Stimulated activated CD4-positive, alpha-beta T cell treated with anti-CD3 and anti-CD28 coated beads, Interleukin-15, amount 100 ng/mL, for 1 hour (primary cell): ENCODE measurements around the gene FAM161A.
A peak's percentile ranks its signal among the peaks of the same experiment; 100 is the strongest.
"Not testable (repeated sequence)": the region's sequence is repeated elsewhere in the genome, so short reads cannot be mapped to it uniquely, and the experiment has no call there.

Experiments
- DNase-seq, 2 donors: peaks; one replicate each; pipeline ENCODE4 v3.0.0-alpha.2; 2020; ENCODE audit warnings: low read depth in 1 of 2, low spot score in 1 of 2

FAM161A gene

DNA sequence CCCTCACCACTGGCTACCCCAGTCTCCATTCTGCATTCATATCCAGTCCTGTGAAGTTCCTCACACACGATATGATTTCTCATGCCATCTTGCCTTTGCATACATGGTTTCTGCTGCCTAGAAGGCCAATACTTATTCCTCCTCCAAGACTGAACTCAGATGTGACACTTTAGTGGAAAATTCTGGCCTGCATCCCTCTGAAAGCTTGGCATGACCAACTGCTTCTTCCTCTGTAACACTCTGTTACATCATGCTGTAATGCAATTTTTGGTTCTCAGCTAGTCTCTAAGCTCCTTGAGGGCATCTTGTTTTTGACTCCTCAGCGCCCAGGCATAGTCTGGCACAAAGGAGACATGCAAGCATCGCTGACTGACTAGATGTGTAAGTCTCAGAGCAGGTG is 12.6 kb downstream of the FAM161A start:
- no peak for DNase-seq

DNA sequence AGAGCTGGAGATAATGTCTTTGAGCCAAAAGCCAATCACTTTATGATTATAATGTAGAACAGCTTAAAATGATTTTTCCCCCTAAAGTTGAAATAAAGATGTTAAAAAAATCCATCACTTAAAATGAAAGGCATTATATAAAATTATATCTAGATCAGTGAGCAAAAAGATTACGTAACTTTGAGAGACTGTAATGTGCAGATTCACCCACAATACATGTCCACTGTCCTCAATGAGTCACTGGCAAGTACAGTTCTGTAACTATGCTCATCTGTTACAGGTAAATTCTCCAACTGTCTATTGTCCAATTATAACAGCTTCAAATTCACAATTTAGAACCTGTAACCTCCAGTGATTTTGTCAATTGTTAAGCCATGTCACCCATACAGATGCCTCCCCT is 19.0 kb downstream of the FAM161A start:
- DNase-seq, result no peak

DNA sequence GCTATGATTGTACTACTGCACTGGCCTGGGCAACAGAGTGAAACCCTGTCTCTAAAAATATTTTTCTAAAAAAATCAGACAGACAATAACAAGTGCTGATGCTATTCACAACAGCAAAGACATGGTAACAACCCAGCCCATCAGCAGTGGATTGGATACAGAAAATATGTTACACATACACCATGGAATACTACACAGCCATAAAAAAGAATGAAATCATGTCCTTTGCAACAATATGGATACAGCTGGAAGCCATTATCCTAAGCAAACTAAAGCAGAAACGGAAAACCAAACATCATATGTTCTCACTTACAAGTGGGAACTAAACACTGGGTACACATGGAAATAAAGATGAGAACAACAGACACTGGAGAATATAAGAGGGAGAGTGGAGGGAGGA is 19.9 kb downstream of the FAM161A start:
- DNase-seq, result no peak

GRCh38 chr2:61832183-61832841 is 21.5 kb downstream of the FAM161A start:
- no peak for DNase-seq

- no peak for DNase-seq
Measured at GRCh38 chr2:61822255-61822654, 31.6 kb downstream of the FAM161A start.

- no peak for DNase-seq
Measured at GRCh38 chr2:61816480-61817355, 37.1 kb downstream of the FAM161A start.

DNA sequence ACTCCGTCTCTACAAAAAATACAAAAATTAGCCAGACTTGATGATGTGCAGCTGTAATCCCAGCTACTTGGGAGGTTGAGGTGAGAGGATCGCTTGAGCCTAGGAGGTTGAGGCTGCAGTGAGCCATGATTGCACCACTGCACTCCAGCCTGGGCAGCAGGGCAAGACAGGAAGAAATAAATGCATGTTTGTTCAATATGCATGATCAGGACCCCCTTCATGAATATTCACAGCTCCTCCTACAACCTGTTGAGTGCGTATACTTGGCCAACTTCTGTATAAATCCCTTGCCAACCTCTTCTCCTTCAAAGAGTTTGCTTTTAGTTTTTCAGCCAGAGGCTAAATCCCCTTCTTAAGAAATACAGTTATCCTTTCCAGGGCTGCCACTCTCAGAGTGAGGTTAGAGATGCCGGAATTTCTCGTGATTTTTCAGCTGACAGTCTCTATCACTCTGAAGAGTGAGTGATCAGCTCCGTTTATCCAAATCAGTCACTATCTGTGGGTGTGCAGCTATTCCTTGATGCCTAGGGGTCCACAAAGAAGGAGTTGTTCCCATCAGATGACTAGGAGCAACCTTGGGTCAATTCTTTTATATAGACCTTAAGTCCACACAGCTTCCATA is 39.2 kb downstream of the FAM161A start:
- DNase-seq, result no peak

- DNase-seq, result not testable (repeated sequence)
Measured at GRCh38 chr2:61813314-61813713, 40.5 kb downstream of the FAM161A start.

DNA sequence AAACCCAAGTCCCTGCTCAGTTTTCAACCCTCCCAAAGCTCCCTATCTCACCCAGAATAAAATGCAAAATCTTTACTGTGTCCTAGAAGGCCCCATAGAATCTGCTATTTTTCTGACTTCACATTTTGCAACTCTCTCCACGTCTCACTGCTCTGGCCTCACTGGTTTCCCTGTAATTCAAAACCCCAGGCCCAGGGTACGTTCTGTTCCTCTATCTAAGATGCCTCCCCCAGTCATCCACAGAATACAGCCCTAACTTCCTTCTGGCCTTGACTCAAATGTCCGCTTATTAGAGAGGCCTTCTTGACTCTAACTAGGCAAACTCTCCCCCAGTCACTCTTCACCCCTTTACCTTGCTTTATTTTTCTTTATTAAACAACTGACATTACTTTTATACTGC is 42.0 kb downstream of the FAM161A start:
- no peak for DNase-seq

- not testable (repeated sequence) for DNase-seq
Measured at GRCh38 chr2:61810203-61810602, 43.7 kb downstream of the FAM161A start.

GRCh38 chr2:61808693-61809092 is 45.2 kb downstream of the FAM161A start:
- not testable (repeated sequence) for DNase-seq

DNA sequence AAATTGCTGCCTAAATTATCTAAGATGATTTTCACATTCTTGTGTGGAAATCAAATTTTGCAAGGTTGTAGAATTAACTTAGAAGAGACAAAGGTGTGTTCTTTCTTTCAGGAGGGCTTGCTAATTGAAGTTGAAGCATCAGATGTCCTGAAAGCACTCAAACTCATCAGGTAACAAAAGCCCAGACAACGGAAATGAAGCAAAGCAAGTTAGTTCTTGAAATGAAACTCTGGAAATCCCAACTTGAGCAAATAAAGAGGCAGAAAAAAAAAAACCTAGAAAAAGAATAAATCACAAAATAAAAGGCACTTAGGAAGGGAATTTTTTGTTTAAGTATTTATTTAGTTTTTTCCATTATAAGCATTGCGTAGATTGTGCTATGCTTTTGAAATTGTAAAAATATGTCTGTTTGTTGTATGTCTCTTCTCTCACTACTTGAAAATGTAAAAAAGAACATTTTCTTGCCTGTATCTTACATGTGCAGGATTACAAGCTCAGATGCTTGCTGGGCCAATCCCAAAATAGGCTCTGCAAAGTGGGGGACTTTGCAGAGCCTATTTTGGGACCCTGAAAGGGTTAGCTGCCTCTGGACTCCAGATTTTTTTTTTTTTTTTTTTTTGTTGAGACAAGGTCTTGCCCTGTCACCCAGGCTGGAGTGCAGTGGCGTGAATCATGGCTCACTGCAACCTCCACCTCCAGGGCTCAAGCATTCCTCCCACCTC is 46.7 kb downstream of the FAM161A start:
- no peak for DNase-seq

GRCh38 chr2:61802548-61802947 is 51.3 kb downstream of the FAM161A start:
- no peak for DNase-seq

- DNase-seq, result no peak
Measured at GRCh38 chr2:61799099-61799498, 54.8 kb downstream of the FAM161A start.

DNA sequence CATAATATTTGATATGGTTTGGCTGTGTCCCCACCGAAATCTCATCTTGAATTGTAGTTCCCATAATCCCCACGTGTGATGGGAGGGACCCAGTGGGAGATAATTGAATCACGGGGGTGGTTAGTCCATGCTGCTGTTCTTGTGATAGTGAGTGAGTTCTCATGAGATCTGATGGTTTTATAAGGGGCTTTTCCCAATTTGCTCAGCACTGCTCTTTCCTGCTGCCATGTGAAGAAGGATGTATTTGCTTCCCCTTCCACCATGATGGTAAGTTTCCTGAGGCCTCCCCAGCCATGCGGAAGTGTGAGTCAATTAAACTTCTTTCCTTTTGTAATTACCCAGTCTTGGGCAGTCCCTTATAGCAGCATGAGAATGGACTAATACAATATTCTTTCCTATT is 56.4 kb downstream of the FAM161A start:
- DNase-seq, result not testable (repeated sequence)

GRCh38 chr2:61795408-61795807 is 58.5 kb downstream of the FAM161A start:
- DNase-seq, result no peak

- DNase-seq, result peak; percentile 40 to 47
Measured at GRCh38 chr2:61793389-61793836, 60.4 kb downstream of the FAM161A start.

DNA sequence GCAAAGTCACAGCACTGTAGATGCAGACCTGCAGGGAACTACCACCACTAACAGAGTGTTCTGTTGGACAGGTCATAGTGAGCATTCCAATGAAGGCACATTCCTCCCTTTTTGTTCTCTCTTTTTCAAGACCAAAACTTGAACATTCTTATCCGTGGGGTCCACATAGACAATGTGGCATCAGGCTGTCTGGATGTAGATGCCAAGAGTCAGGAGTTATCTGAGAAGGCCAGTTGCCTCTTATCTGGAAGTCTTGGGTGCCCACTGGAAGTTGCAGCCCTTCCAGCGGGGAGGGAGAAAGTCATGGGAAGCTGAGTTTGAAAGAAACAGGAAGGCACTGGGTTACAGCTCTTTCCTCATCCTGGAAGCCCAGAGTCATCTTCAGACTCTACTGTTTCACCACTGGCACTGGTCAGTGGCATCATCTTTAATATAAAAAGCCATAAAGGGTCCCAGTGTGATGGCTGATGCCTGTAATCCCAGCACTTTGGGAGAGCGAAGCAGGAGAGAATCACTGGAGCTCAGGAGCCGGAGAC is 61.4 kb downstream of the FAM161A start:
- DNase-seq, result no peak

- no peak for DNase-seq
Measured at GRCh38 chr2:61789807-61790602, 63.9 kb downstream of the FAM161A start.

- DNase-seq, result no peak
Measured at GRCh38 chr2:61787941-61788563, 65.8 kb downstream of the FAM161A start.
